Raji (cell line): ENCODE measurements around the gene TBC1D2B.

Experiments used
- POLR2A ChIP-seq: IDR thresholded peaks from 2 replicates; pipeline ENCODE4 v1.6.1; 2011; ENCODE audit warnings: low read depth, low read length, control low read depth; ENCODE audit not compliant: insufficient read depth

Gene TBC1D2B

DNA sequence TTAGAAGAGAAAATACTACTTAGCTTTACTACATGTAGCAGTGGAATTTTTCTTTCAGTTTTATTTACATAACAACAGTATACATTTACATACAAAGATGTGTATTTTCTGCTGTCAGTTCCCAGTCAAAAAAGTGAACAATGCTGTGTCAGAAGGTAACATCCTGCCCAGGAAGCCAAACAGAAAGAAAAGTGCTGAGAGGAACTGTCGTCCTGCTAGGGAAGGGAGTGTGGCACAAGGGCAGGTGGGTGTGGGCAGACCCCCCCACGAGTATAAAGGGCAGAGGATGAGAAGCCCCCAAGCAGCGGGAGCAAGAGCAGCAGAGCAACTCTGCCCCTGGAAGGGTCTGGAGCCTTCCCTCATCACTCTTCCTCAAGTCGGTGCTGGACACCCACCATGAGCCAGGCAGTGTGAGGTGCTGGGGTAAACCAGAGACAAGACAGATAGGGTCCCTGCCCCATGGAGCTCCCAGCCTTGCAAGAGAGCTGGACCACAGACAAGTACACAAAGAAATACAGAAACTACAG is 39.7 kb downstream of the TBC1D2B start:
- TF ChIP-seq POLR2A, result no peak

DNA sequence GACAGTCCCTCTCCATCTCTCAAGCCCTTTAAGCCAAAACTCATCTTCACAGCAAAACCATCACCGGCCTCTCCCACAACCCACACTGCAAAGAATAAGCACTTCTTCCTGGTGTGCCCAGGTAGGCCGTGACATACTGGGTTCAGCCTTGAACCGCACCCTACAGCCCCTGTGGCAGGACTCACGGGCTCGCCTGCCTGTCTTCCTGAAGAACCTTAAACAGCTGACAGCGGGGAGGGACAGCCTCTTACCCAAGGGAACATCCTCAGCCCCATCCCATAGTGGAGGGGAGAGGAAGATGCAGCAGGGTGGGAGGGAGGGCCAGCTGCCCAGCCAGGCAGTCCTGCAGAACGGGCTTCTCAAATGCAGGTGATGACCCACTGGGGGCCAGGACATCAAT is 40.2 kb downstream of the TBC1D2B start:
- no peak for TF ChIP-seq POLR2A

DNA sequence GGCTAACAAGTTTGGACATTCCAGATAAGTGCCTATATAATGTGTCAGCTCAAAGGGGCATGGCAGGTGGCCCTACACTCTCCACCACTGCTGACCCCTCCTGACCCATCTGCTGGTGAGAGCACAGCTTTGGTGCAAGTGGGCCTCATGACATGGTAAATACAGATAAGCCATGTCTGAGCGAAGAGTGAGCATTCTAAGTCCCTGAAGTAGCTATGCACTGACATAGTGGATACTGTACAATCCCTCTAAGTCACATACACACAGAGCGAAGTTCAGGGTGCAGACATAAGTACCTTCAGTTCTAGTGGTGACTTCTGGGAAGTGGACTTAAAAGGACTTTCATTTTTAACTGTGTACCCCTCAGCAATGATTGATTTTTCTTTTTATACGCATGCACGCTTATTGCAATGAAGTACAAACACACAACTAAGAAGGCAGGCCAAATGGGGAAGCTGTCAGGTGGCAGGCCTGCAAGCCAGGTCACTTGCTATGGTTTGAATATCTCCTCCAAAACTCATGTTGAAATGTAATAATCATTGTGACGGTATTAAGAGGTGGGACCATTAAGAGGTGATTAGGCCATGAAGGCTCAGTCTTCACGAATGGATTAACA is 41.5 kb downstream of the TBC1D2B start:
- no peak for TF ChIP-seq POLR2A

DNA sequence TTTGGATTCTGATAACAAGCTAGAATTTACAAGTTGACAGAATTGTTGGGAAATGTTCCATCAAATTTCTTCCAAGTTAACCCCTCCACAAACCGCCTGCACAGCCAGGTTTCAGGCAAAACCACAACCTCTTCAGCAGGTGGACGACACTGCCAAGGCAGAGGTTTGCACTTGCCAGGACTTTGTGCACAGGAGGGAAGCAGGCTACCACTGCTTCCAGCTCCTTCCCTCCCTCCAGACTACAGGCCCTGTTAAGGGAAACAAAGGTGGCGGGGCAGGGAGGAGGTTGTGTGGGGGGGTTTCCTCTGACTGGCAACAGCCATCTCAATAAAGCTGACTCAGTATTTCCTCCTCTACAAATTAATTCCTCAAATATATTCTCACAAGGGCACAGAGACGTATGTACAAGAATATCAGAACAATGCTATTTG is 42.2 kb downstream of the TBC1D2B start:
- no peak for TF ChIP-seq POLR2A

DNA sequence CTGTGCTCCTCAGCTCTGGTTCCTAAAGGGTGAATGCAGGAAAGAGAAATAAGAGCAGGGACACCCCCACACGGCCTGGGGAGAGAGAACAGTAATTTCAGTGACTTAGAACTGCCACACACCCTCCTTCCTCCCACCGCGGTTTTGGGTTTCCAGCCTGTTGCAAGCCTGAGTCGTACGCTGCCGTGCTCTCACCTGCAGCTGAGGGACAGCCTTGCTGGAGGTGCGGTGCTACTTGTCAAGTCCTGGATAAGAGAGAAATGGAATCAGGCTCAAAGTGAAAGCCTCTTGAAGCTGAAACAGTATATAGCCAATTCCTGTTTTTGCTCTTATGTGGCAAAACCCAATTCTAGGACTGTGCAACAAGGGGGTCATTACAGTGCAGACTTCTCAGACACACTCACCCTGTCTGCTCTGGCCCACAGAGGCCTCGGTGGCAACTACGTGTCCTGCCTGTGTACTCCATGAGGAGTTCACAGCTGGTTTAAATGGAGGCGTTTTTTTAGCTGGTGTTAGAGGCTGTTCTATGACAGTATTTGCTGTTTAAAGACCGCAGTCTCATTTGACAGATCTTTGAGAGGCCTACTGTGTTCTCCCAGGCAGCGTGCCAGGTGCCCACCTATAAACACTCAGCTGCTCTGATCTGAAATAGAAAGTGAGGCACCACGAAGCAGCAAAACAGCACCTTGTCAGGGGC is 42.9 kb downstream of the TBC1D2B start:
- TF ChIP-seq POLR2A, result no peak

DNA sequence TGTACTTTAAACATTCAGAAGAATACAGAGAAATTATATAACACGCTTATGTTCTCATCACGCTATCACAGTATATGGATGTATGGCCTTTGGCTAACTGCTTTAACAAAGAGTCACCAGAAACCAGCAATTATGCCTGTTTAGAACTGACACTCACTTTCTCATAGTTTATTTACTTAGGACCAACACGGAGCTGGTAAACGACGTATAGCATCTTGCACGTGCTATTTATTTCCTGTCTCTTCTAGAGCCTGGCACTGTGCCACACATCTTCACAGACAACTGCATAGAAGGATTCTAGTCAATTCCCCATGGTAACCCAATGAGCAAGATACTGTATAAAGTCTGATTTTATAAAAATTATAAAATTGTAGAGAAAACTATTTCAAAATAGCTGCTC is 43.6 kb downstream of the TBC1D2B start:
- no peak for TF ChIP-seq POLR2A

DNA sequence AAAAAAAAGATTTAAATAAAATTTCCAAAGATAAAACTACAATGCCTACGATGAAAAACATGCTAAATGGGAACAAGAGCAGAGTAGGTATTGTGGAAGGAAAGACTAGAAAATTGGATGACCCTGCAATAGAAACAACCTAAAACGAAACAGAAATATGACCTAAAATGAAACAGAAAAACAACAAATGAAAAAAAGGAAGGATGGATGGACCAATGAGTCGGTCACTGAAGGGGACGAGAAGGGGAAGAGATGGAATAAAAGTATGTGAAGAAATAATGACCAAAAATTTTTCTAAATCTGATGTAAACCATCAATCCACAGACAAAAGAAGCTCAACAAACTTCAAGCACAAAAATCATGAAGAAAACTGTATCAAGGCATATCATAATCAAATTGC is 44.8 kb downstream of the TBC1D2B start:
- no peak for TF ChIP-seq POLR2A

DNA sequence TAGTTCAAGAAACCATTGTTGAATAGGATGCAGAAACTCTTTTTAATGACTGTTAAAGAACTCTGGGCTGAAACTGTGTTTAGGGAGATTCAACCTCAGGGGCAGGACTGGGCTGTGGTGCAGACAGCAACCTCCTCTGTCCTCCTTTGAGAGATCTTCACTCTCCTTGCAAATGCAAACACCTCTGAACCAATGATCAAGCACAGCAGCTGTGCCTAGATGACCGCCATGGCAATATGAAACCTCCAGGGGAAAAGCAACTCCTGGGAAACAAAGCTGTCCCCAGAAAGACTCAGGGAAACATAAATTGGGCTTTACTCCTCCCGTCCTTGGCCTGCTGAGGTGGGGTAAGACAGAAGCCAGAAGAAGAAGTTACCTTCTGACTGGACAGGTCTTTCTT is 52.6 kb downstream of the TBC1D2B start:
- TF ChIP-seq POLR2A, result no peak

DNA sequence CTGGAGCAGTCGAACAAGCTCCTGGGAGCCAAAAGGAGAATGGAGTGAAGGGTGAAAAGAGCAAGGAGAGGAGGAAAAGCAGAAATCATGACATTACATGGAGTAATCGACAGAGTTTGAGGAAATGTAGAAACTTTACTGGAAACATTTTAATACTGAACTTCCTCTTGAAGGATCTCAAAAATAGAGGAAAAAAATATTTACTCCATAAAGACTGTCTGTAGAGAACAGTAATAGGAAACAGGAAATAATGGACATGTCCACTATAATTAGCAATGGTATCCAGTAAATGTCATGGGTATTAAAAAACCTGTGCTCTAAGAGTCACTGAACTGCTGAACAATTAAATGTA is 53.0 kb downstream of the TBC1D2B start:
- no peak for TF ChIP-seq POLR2A

DNA sequence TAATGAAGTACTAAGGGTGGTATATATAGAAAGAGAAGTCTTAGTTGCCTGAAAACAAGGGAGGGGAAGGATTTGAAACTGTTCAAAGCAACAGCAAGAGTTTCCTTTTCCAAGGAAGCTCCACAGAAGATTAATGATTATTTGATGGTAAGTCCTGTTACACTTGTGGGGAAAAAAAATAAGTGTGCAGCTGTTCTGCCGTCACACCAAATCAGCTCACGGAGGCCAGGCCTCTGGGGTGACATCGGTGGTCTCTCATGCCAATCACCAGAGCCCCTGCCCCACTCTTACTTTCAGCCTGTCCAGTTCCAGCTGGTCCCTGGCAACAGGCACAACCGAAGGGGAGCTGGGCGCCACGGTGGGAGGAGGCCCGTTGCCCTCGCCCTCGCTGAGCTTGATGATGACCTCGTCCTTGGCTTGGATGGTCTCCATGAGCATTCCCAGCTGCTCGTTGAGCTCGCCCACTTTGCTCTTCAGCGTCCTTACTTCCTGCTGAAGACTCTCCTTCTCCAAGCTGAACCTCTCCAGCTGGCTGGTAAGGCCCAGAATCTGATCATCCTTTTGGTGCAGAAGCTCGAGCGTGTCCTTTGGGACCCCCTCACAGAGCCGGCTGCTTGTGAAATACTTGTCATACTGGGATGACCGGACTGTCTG is 53.5 kb downstream of the TBC1D2B start:
- no peak for TF ChIP-seq POLR2A

DNA sequence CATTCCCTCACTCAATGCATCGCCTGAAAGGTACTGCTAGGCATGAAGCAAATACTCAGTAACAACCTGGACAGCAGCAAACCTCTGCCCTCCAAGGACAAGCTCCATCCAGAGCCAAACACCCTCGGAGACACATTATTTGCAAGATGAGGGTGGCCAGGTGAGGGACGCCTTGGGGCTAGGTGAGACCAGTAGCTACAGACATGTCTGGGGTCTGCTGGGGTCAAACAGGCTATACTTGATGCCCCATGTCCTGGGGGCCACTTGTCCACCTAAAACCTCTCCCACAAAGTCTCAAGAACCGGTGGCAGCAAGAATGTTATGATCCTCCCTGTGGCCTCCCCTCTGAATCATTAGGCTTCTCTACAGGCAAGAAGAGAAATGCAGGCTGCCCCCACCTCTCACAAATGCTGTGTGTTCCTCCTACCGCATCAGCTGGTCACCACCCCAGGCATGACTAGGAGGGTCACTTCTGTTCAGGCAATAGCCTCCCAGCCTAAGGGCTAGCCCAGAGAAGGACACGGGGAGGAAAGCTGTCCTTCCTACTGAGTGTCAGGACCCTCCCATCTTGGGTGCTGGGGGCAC is 54.3 kb downstream of the TBC1D2B start:
- no peak for TF ChIP-seq POLR2A

DNA sequence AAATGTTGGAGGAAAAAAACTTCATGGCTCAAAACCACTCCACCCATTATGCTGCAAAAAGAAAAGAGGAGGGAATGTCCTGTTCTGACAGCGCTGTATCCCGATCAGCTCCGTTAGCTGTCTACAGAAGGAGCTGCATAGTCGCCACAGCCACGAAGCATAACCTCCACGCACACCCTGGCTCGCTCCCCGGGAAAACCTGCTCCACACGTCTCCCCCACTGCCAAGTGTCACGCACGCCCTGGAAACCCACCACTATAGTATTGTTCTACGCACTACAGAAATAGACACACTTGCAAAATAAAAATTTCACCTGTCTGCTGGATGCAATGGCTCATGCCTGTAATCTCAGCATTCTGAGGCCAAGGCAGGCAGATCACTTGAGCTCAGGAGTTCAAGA is 55.8 kb downstream of the TBC1D2B start:
- no peak for TF ChIP-seq POLR2A

DNA sequence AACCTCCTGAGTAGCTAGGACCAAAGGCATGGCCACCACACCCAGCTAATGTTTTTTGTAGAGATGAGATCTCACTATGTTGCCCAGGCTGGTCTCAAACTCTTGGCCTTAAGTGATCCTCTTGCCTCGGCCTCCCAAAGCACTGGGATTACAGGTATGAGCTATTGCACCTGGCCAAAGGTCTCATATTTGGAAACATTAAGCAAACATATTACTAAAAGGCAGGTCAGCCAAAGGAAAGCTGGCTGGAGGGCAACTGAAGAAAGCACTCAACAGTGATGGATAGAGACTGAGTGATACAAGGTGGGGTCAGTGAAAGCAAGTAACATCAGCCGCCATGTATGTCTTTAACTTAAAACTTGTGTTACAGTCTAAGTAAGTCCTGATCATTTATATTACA is 57.5 kb downstream of the TBC1D2B start:
- TF ChIP-seq POLR2A, result no peak

DNA sequence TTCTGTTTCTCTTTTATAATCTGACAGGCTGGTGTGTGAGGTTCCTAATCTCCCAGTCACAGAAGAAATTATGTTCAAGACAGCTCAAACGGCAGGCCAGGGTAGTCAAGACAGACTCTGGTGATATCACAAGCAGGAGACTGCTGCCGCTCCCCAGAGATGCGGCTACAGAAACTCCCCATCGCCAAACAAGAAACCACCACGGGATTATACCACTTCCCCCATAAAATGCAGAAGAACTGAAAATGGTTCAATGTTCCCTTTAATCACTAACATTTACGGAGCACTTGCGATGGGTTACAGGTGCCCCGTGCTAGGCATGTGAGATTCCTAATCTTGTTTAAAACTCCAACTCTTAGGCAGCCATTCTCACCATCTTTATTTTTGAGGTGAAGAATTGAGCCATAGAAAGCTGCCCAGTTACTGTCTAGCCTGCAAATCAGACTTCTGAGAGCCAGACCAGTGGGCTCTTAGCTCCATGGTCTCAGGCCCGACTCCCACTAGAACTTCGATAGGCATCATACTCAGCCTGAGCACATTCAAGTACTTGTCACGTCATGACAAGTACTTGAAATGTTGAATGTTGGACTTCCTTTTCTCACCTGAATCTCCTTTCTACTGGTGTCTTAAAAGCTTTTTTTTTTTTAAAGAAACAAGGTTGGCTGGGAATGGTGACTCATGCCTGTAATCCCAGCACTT is 58.4 kb downstream of the TBC1D2B start:
- no peak for TF ChIP-seq POLR2A

DNA sequence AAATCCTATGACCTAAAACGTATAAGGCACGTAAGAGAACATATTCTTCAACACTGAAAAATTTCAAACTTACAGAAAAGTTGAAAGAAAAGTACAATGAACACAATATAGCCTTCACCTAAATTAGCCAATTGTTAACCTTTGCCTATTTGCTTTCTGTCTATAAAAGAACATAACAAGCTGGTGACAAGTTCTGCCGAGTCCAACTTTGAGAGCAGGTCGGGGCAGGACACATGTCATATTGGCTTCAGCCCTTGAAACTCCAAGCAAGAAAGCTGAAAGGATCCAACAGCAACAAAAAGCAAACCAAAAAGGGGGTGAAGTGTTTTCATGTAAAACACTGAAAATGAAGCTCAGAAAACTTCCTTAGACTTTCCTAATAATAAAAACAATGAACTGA is 59.1 kb downstream of the TBC1D2B start:
- no peak for TF ChIP-seq POLR2A
